HT-29 (cell line): Measurements from ENCODE around the gene GDF11. TPM values are rescaled to one million over a fixed set of nuclear protein-coding genes. Genes with fewer than 3 reads are reported as not detected.

Experiments used
- DNase-seq: peaks from one replicate; pipeline ENCODE4 v3.0.0-alpha.2; 2015; ENCODE audit warnings: low spot score
- total RNA-seq: library from RNA; depleted of rRNA; stranded (reverse); fragments of >200 nt; shearing (Covaris generic); gene quantifications from 2 replicates; pipeline ENCODE4 v1.2.3, GENCODE V29; 2014

Gene GDF11
- total RNA-seq, 1 experiment from 2014 or later = 2.0 TPM

- DNase-seq = no peak
Observed at GRCh38 chr12:55723516-55724225, 19.3 kb upstream of the GDF11 start.

- peak; percentile 68 for DNase-seq
Observed at GRCh38 chr12:55724226-55724939, 18.5 kb upstream of the GDF11 start.

GRCh38 chr12:55724940-55725309 is 18.0 kb upstream of the GDF11 start:
- no peak for DNase-seq

- no peak for DNase-seq
Observed at GRCh38 chr12:55725556-55725955, 17.4 kb upstream of the GDF11 start.

- no peak for DNase-seq
Observed at GRCh38 chr12:55726971-55727370, 16.0 kb upstream of the GDF11 start.

- peak; percentile 59 for DNase-seq
Observed at GRCh38 chr12:55727643-55728185, 15.2 kb upstream of the GDF11 start.

- peak; percentile 45 for DNase-seq
Observed at GRCh38 chr12:55728186-55728938, 14.6 kb upstream of the GDF11 start.

GRCh38 chr12:55728939-55729818 is 13.7 kb upstream of the GDF11 start, which contains the start of gene CD63:
TSS of gene CD63 (minus strand) at chr12:55729009. CDS start at chr12:55728341, 668 bp downstream.
- peak; percentile 87 for DNase-seq

- DNase-seq = peak; percentile 60
Observed at GRCh38 chr12:55729819-55730818, 12.8 kb upstream of the GDF11 start.

GRCh38 chr12:55732288-55732687 is 10.6 kb upstream of the GDF11 start:
- DNase-seq = no peak

- DNase-seq = no peak
Observed at GRCh38 chr12:55733021-55733555, 9.8 kb upstream of the GDF11 start.

GRCh38 chr12:55733858-55734257 is 9.1 kb upstream of the GDF11 start:
- DNase-seq = no peak

GRCh38 chr12:55734595-55734994 is 8.3 kb upstream of the GDF11 start:
- no peak for DNase-seq

GRCh38 chr12:55736076-55736475 is 6.8 kb upstream of the GDF11 start:
- DNase-seq = no peak

- peak; percentile 93 for DNase-seq
Observed at GRCh38 chr12:55736780-55737580, 5.9 kb upstream of the GDF11 start.

GRCh38 chr12:55737581-55738122 is 5.3 kb upstream of the GDF11 start:
- DNase-seq = no peak

- DNase-seq = peak; percentile 96
Observed at GRCh38 chr12:55738123-55739024, 4.5 kb upstream of the GDF11 start.
